HepG2 (cell line): ENCODE results near the gene ARL8B. TPM values are rescaled to one million over a fixed set of nuclear protein-coding genes. Genes with fewer than 3 reads are reported as not detected.

Experiments
- CEBPB ChIP-seq: IDR thresholded peaks from 2 replicates; pipeline ENCODE4 v1.6.1; 2011; ENCODE audit warnings: low read depth, low read length, improper control_type of control experiment, borderline replicate concordance
- MAZ ChIP-seq, 2 experiments: sonication (generic) in 1 of 2; formaldehyde crosslinking in 1 of 2; IDR thresholded peaks; 2 replicates each; pipeline versions ENCODE4 v1.5.0 to v1.6.1; 2012 to 2020; ENCODE audit warnings: low read depth in 2 of 2, mild to moderate bottlenecking in 2 of 2, borderline replicate concordance in 1 of 2, improper control_type of control experiment in 1 of 2, low read length in 1 of 2, missing genetic modification reagents in 1 of 2, moderate library complexity in 1 of 2
- PPARG ChIP-seq: conservative IDR thresholded peaks from 2 replicates; pipeline ENCODE4 v1.6.1; 2016; ENCODE audit warnings: missing biosample characterization, missing genetic modification reagents
- SPEN ChIP-seq: sonication (generic); formaldehyde crosslinking; IDR thresholded peaks from 2 replicates; pipeline ENCODE4 v1.5.1; 2020; ENCODE audit warnings: low read depth, mild to moderate bottlenecking, missing genetic modification reagents
- STAG1 ChIP-seq: sonication (generic); formaldehyde crosslinking; IDR thresholded peaks from 2 replicates; pipeline ENCODE4 v1.4.0; 2020; ENCODE audit warnings: missing genetic modification reagents
- TP53 ChIP-seq: sonication (generic); formaldehyde crosslinking; conservative IDR thresholded peaks from 2 replicates; pipeline ENCODE4 v1.4.0; 2020; ENCODE audit warnings: missing genetic modification reagents
- ZKSCAN5 ChIP-seq: sonication (generic); formaldehyde crosslinking; IDR thresholded peaks from 2 replicates; pipeline ENCODE4 v1.5.1; 2020; ENCODE audit warnings: mild to moderate bottlenecking, missing genetic modification reagents
- ZNF121 ChIP-seq: sonication (generic); formaldehyde crosslinking; IDR thresholded peaks from 2 replicates; pipeline ENCODE4 v1.5.0; 2020; ENCODE audit warnings: mild to moderate bottlenecking, missing genetic modification reagents
- ZNF350 ChIP-seq: sonication (generic); formaldehyde crosslinking; IDR thresholded peaks from 2 replicates; pipeline ENCODE4 v1.4.0; 2020; ENCODE audit warnings: mild to moderate bottlenecking, low read depth, missing genetic modification reagents, borderline replicate concordance
- ZNF75D ChIP-seq: sonication (generic); formaldehyde crosslinking; IDR thresholded peaks from 2 replicates; pipeline ENCODE4 v1.8.1; 2023; ENCODE audit warnings: missing genetic modification reagents, mild to moderate bottlenecking, borderline replicate concordance
- ZNF775 ChIP-seq: sonication (generic); formaldehyde crosslinking; IDR thresholded peaks from 2 replicates; pipeline ENCODE4 v1.4.0; 2020; ENCODE audit warnings: missing genetic modification reagents, mild to moderate bottlenecking, moderate library complexity, borderline replicate concordance
- ZNF788 ChIP-seq: sonication (generic); formaldehyde crosslinking; IDR thresholded peaks from 2 replicates; pipeline ENCODE4 v1.5.0; 2020; ENCODE audit warnings: mild to moderate bottlenecking, missing genetic modification reagents, borderline replicate concordance
- polyA plus RNA-seq, 8 experiments: library from polyadenylated mRNA; depleted of rRNA in 3 of 8; stranded (reverse) in 7 of 8; unstranded in 1 of 8; fragments of >200 nt; fragmentation: Illumina TruSeq in 4 of 8; extraction: Trizol in 4 of 8; gene quantifications; 2 replicates each; pipeline versions ENCODE4 v1.2.1 to v1.2.3, GENCODE V29; 2011 to 2016; ENCODE audit warnings: low read depth in 4 of 8, missing spikeins in 1 of 8, mixed read lengths in 1 of 8; ENCODE audit not compliant: insufficient read depth in 1 of 8
- total RNA-seq, 5 experiments: library from RNA; depleted of rRNA; stranded (reverse); fragments of >200 nt; fragmentation: Illumina TruSeq; extraction: Trizol; gene quantifications; 2 replicates each; pipeline ENCODE4 v1.2.3, GENCODE V29; 2016; ENCODE audit warnings: low read depth in 1 of 5
- TF ChIP-seq, protein P1 (sequence below): sonication (generic); formaldehyde crosslinking; IDR thresholded peaks from one replicate; pipeline ENCODE4 v1.5.1; 2020; ENCODE audit warnings: mild to moderate bottlenecking, missing genetic modification reagents; ENCODE audit errors: not compliant biosample characterization
- TF ChIP-seq, protein P2 (sequence below): fragments of 450-650 bp; IDR thresholded peaks from 2 replicates; pipeline ENCODE4 v1.6.1; 2017; ENCODE audit warnings: mild to moderate bottlenecking
- TF ChIP-seq, protein P3 (sequence below): sonication (generic); formaldehyde crosslinking; IDR thresholded peaks from 2 replicates; pipeline ENCODE4 v1.4.0; 2020; ENCODE audit warnings: mild to moderate bottlenecking, missing genetic modification reagents, borderline replicate concordance

ARL8B gene
- total and polyA plus RNA-seq, 2 of the 13 experiments (the other 11 are each of a cell fraction or from before 2014, with no cell fraction given): 23.5 to 30.4 TPM

DNA sequence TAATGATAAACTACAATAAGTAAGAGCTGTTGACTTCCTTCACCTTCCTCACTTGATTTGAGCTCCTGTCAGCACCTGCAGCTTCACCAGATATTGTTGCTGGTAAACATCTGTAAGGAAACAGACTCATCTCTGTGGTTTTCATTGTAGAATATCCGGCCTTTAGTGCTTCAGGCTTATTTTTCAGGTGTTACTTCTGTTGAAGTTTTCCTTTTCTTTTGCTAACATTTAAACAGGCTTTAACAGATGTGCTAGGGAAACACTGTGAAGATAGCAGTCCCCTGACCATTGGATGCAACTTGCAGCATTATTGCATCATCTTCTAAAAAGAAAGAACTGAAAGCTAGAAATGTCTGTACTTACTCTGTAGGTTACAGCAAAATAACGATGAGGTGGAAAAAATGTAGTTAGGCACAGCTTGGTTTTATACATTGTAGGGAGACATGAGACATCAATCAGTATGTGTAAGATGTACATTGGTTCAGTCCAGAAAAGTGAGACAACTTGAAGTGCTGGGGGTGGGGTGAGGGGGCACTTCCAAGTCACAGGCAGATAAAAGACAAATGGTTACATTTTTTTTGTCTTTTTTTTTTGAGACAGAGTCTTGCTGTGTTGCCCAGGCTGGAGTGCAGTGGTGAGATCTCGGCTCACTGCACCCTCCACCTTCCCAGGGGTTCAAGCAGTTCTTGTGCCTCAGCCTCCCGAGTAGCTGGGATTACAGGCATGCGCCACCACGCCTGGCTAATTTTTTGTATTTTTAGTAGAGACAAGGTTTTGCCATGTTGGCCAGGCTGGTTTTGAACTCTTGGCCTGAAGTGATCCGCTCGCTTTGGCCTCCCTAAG is 75.6 kb downstream of the ARL8B start (continued):
- TF ChIP-seq, protein P1, sequence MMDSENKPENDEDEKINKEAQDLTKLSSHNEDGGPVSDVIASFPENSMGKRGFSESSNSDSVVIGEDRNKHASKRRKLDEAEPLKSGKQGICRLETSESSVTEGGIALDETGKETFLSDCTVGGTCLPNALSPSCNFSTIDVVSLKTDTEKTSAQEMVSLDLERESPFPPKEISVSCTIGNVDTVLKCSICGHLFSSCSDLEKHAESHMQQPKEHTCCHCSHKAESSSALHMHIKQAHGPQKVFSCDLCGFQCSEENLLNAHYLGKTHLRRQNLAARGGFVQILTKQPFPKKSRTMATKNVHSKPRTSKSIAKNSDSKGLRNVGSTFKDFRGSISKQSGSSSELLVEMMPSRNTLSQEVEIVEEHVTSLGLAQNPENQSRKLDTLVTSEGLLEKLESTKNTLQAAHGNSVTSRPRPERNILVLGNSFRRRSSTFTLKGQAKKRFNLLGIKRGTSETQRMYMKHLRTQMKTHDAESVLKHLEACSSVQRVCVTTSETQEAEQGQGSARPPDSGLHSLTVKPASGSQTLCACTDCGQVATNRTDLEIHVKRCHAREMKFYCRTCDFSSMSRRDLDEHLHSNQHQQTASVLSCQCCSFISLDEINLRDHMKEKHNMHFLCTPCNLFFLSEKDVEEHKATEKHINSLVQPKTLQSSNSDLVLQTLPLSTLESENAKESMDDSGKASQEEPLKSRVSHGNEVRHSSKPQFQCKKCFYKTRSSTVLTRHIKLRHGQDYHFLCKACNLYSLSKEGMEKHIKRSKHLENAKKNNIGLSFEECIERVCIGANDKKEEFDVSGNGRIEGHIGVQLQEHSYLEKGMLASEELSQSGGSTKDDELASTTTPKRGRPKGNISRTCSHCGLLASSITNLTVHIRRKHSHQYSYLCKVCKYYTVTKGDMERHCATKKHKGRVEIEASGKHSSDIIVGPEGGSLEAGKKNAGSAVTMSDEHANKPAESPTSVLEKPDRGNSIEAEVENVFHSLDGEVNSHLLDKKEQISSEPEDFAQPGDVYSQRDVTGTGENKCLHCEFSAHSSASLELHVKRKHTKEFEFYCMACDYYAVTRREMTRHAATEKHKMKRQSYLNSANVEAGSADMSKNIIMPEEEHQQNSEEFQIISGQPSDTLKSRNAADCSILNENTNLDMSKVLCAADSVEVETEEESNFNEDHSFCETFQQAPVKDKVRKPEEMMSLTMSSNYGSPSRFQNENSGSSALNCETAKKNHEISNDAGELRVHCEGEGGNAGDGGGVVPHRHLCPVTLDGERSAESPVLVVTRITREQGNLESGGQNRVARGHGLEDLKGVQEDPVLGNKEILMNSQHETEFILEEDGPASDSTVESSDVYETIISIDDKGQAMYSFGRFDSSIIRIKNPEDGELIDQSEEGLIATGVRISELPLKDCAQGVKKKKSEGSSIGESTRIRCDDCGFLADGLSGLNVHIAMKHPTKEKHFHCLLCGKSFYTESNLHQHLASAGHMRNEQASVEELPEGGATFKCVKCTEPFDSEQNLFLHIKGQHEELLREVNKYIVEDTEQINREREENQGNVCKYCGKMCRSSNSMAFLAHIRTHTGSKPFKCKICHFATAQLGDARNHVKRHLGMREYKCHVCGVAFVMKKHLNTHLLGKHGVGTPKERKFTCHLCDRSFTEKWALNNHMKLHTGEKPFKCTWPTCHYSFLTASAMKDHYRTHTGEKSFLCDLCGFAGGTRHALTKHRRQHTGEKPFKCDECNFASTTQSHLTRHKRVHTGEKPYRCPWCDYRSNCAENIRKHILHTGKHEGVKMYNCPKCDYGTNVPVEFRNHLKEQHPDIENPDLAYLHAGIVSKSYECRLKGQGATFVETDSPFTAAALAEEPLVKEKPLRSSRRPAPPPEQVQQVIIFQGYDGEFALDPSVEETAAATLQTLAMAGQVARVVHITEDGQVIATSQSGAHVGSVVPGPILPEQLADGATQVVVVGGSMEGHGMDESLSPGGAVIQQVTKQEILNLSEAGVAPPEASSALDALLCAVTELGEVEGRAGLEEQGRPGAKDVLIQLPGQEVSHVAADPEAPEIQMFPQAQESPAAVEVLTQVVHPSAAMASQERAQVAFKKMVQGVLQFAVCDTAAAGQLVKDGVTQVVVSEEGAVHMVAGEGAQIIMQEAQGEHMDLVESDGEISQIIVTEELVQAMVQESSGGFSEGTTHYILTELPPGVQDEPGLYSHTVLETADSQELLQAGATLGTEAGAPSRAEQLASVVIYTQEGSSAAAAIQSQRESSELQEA (CRISPR knock-in tag): no peak
- no peak for TF ChIP-seq ZKSCAN5 (CRISPR knock-in tag)
- no peak for TF ChIP-seq SPEN (CRISPR knock-in tag)
- TF ChIP-seq ZNF350 (CRISPR knock-in tag): no peak
- TF ChIP-seq ZNF788 (CRISPR knock-in tag): no peak
- TF ChIP-seq, protein P2, sequence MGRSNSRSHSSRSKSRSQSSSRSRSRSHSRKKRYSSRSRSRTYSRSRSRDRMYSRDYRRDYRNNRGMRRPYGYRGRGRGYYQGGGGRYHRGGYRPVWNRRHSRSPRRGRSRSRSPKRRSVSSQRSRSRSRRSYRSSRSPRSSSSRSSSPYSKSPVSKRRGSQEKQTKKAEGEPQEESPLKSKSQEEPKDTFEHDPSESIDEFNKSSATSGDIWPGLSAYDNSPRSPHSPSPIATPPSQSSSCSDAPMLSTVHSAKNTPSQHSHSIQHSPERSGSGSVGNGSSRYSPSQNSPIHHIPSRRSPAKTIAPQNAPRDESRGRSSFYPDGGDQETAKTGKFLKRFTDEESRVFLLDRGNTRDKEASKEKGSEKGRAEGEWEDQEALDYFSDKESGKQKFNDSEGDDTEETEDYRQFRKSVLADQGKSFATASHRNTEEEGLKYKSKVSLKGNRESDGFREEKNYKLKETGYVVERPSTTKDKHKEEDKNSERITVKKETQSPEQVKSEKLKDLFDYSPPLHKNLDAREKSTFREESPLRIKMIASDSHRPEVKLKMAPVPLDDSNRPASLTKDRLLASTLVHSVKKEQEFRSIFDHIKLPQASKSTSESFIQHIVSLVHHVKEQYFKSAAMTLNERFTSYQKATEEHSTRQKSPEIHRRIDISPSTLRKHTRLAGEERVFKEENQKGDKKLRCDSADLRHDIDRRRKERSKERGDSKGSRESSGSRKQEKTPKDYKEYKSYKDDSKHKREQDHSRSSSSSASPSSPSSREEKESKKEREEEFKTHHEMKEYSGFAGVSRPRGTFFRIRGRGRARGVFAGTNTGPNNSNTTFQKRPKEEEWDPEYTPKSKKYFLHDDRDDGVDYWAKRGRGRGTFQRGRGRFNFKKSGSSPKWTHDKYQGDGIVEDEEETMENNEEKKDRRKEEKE: no peak
- TF ChIP-seq ZNF775 (CRISPR knock-in tag): no peak
- TF ChIP-seq TP53 (CRISPR knock-in tag): no peak
- TF ChIP-seq ZNF75D (CRISPR knock-in tag): no peak
- no peak for TF ChIP-seq MAZ (IDR thresholded peaks at IDR 0.05; ENCODE audit: borderline replicate concordance, low read depth, low read length)
- TF ChIP-seq MAZ (CRISPR knock-in tag; IDR thresholded peaks at IDR 0.05; ENCODE audit: low read depth): no peak
- TF ChIP-seq, protein P3, sequence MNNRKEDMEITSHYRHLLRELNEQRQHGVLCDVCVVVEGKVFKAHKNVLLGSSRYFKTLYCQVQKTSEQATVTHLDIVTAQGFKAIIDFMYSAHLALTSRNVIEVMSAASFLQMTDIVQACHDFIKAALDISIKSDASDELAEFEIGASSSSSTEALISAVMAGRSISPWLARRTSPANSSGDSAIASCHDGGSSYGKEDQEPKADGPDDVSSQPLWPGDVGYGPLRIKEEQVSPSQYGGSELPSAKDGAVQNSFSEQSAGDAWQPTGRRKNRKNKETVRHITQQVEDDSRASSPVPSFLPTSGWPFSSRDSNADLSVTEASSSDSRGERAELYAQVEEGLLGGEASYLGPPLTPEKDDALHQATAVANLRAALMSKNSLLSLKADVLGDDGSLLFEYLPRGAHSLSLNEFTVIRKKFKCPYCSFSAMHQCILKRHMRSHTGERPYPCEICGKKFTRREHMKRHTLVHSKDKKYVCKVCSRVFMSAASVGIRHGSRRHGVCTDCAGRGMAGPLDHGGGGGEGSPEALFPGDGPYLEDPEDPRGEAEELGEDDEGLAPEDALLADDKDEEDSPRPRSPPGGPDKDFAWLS (CRISPR knock-in tag): no peak
- TF ChIP-seq PPARG (CRISPR knock-in tag): no peak
- peak; percentile 43; the same call in 1 of the 2 replicates for TF ChIP-seq ZNF121 (CRISPR knock-in tag)
- no peak for TF ChIP-seq STAG1
- peak; percentile 93 for TF ChIP-seq CEBPB
